ENCODE results near the gene ANKRD40CL.

GRCh38 chr17:50728112-50728429, 39.2 kb downstream of the ANKRD40CL start:
- TF ChIP-seq CTCF (IDR thresholded peaks at IDR 0.05) = no peak
- TF ChIP-seq POLR2A (IDR thresholded peaks at IDR 0.05) = no peak
- TF ChIP-seq EP300 (IDR thresholded peaks at IDR 0.05) = no peak

All from ovary (tissue), 3 donors.